Endothelial cell of umbilical vein (primary cell): ENCODE measurements around the gene PRKAG2.

ENCODE experiments used
- EZH2 ChIP-seq: IDR thresholded peaks from 2 replicates; pipeline ENCODE4 v1.6.1; 2012; ENCODE audit warnings: borderline replicate concordance, low read depth, mild to moderate bottlenecking, moderate library complexity, low read length, inconsistent platforms; ENCODE audit not compliant: severe bottlenecking
- JUN ChIP-seq: IDR thresholded peaks from 2 replicates; pipeline ENCODE4 v1.6.1; 2011; ENCODE audit warnings: borderline replicate concordance, low read depth; ENCODE audit not compliant: insufficient read length, insufficient read depth
- MAX ChIP-seq: IDR thresholded peaks from 2 replicates; pipeline ENCODE4 v1.6.1; 2011; ENCODE audit not compliant: insufficient read depth, insufficient read length
- POLR2A ChIP-seq: IDR thresholded peaks from 2 replicates; pipeline ENCODE4 v1.6.1; 2012; ENCODE audit warnings: low read depth, mild to moderate bottlenecking, control low read depth, low read length
- POLR2AphosphoS5 ChIP-seq: IDR thresholded peaks from 2 replicates; pipeline ENCODE4 v1.6.1; 2012; ENCODE audit warnings: low read depth, mild to moderate bottlenecking, control low read depth, low read length, moderate library complexity; ENCODE audit not compliant: insufficient read depth
- TF ChIP-seq, protein P1 (sequence below), 2 donors: IDR thresholded peaks; 1 replicate in 1 of 2; 2 replicates in 1 of 2; pipeline ENCODE4 v1.5.1; 2011; ENCODE audit warnings: low read length in 2 of 2, mild to moderate bottlenecking in 2 of 2, moderate library complexity in 2 of 2, control low read depth in 1 of 2, inconsistent platforms in 1 of 2, low read depth in 1 of 2; ENCODE audit not compliant: insufficient read depth in 1 of 2; ENCODE audit errors: extremely low read depth in 1 of 2

DNA sequence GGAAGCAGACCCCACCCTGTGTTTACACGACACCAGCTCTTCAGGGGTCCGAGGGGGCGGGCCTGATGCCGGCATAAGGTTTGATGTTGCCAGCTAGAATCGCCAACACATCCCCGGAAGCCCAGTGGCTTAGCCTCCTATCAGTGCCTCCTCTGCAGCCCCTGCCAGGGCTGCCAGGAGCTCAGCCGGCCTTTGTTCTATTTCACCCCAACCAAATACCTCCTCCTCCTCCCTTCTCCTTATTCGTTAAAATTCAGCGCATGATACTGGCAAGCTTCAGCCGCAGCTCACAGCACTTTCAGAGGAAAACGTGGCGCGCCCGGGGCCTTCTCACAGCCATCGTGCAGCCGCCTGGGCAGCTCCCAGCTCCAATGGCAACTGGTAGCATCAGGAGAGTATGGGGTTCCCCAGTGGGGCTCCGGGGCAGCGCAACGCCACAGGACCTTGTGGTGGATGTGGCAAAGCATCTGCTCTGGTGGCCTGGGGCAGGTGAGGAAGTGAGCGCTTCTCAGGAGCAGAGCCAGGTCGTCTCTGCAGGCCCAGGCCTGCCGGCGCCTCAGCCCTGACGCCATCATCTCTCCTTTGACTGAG is 180.9 kb downstream of the PRKAG2 start:
- TF ChIP-seq, protein P1, sequence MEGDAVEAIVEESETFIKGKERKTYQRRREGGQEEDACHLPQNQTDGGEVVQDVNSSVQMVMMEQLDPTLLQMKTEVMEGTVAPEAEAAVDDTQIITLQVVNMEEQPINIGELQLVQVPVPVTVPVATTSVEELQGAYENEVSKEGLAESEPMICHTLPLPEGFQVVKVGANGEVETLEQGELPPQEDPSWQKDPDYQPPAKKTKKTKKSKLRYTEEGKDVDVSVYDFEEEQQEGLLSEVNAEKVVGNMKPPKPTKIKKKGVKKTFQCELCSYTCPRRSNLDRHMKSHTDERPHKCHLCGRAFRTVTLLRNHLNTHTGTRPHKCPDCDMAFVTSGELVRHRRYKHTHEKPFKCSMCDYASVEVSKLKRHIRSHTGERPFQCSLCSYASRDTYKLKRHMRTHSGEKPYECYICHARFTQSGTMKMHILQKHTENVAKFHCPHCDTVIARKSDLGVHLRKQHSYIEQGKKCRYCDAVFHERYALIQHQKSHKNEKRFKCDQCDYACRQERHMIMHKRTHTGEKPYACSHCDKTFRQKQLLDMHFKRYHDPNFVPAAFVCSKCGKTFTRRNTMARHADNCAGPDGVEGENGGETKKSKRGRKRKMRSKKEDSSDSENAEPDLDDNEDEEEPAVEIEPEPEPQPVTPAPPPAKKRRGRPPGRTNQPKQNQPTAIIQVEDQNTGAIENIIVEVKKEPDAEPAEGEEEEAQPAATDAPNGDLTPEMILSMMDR (IDR thresholded peaks at IDR 0.05; ENCODE audit: extremely low read depth in 1 of 2, insufficient read depth in 1 of 2, low read depth in 1 of 2, low read length in 2 of 2): no peak
- TF ChIP-seq EZH2 (no peak), JUN (no peak), POLR2A (no peak), POLR2AphosphoS5 (no peak), MAX (no peak)
